ENCODE measurements around the gene GJA1.

DNA sequence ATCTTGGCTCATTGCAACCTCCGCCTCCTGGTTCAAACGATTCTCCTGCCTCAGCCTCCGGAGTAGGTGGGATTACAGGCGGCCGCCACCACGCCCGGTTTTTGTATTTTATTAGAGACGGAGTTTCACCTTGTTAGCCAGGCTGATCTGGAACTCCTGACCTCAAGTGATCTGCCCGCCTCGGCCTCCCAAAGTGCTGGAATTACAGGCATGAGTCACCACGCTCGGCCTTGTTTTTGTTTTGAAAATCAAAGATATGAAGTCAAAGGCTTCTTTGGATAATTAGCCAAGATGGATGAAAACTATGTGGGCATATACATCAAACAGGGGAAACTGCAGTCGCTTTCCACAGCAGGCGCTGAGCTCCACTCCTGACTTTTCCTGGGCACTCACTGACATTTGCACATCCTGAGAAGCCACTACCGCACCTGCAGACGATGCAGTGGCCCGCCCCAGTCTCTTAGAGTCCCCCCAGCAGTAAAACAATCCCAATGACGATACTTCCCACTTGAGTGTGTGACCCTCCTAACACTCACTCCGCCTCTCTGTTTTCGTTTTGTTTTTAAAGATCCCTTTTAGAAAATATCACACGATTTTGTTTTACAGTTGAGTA is 44.1 kb downstream of the GJA1 start:
- no peak for TF ChIP-seq EP300 (IDR thresholded peaks at IDR 0.05; ENCODE audit: borderline replicate concordance)
- TF ChIP-seq CEBPB (IDR thresholded peaks at IDR 0.05) = no peak
- TF ChIP-seq, protein P1, sequence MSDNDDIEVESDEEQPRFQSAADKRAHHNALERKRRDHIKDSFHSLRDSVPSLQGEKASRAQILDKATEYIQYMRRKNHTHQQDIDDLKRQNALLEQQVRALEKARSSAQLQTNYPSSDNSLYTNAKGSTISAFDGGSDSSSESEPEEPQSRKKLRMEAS (IDR thresholded peaks at IDR 0.05) = no peak
- TF ChIP-seq YY1 (IDR thresholded peaks at IDR 0.05; ENCODE audit: low read depth) = no peak
